Omental fat pad (tissue), 4 donors: ENCODE measurements around the gene KCNAB1. TPM values are rescaled to one million over a fixed set of nuclear protein-coding genes. Genes with fewer than 3 reads are reported as not detected.

Experiments
- ATAC-seq: fragments of 150-250 bp; one replicate; pipeline ENCODE4 v1.9.1; 2016; ENCODE audit warnings: mild to moderate bottlenecking, moderate library complexity; ENCODE audit not compliant: low FRiP score
- DNase-seq: peaks from one replicate; pipeline ENCODE4 v3.0.0-alpha.2; 2019; ENCODE audit warnings: low spot score
- CTCF ChIP-seq, 3 donors: fragments of 450-650 bp; IDR thresholded peaks; one replicate each; pipeline ENCODE4 v1.5.1; 2016 to 2017; ENCODE audit warnings: antibody characterized with exemption in 3 of 3, mild to moderate bottlenecking in 3 of 3, moderate library complexity in 2 of 3
- total RNA-seq, 4 donors: library from RNA; depleted of rRNA; stranded (reverse); fragments of >200 nt; gene quantifications; one replicate each; pipeline ENCODE4 v1.1.0, GENCODE V29; 2016

The KCNAB1 gene
- total RNA-seq, 4 donors from 2014 or later, result 2.2 to 12.6 (median 5.7) TPM

DNA sequence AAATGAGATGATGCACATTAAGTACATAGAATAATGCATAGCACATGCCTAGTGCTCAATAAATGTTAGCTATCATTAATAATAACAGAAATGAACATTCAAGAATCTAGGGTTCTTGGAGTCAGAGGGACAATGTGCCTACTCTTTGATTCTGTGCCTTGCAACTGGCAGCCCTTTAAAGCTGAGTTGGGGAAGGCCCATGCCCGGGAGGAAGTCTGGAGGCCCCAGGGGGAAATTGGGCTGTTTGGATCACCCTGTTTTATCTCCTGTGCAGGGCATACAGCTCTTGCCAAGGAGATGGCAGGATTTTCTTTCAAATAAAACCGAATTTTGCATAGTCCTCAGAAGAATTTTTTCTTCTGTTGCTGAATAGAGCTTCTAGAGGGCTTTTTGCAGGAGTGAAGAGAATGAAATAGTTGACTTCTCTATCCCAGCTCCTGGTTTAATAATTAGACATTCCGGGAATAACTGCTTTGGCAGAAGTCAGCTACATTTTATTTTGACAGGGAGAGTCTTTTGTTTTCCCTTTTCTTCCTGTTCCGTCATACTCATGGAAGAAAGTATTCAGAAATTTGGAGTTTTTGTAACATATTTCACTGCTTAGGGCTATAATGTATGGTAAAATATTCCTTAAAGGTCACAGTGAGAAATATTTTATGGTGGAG, 18.0 kb upstream of the KCNAB1 start:
- TF ChIP-seq CTCF (IDR thresholded peaks at IDR 0.05), result no peak
- no peak for DNase-seq
- ATAC-seq, result no peak

DNA sequence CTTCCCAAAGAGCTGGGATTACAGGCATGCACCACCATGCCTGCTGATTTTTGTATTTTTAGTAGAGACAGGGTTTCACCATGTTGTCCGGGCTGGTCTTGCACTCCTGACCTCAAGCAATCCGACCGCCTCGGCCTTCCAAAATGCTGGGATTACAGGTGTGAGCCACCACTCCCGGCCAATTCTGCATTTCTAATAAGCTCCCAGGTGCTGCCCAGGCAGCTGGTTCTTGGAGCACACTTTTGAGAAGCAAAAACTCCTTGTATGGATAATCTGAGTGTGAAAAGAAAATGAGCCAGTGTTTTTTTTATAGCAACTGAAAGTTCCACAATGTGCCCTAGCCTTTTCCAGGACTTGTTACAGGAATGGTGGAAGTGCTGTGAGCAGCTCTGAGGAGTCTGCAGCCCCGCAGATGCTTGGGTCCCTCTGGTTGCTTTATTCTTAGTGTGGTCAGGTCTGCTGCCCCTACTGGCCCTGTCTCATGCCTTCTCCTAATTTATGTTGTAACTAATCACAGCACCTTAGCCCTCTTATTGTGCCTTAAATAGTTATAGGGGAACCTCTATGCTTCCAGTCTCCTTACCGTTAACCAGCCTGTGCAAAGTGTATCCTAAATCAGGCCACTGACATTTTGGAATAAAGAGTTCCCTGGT, 13.5 kb upstream of the KCNAB1 start:
- ATAC-seq (no peak), DNase-seq (no peak)
- no peak for TF ChIP-seq CTCF (IDR thresholded peaks at IDR 0.05)

DNA sequence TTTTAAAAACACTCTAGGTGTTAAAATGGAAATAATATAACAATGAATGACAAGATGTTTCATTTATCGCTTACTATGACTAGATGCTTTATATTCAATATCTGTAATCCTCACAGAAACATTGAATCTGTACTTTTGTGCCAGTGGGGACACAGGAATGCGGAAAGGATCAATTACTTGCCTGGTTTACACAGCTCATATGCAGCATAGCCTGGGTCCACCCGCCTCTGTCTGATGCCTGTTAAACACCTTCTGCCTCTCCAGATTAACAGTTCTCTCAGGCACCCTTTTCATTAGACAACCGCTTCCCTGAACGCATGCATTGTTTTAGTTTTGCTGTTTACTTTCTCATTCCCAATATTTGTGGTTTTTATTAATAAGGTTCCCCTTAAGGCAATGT, 12.9 kb upstream of the KCNAB1 start:
- no peak for TF ChIP-seq CTCF (IDR thresholded peaks at IDR 0.05)
- DNase-seq (no peak), ATAC-seq (no peak)

GRCh38 chr3:156108616-156109015, 11.8 kb upstream of the KCNAB1 start:
- ATAC-seq (no peak), DNase-seq (no peak)
- no peak for TF ChIP-seq CTCF (IDR thresholded peaks at IDR 0.05)

DNA sequence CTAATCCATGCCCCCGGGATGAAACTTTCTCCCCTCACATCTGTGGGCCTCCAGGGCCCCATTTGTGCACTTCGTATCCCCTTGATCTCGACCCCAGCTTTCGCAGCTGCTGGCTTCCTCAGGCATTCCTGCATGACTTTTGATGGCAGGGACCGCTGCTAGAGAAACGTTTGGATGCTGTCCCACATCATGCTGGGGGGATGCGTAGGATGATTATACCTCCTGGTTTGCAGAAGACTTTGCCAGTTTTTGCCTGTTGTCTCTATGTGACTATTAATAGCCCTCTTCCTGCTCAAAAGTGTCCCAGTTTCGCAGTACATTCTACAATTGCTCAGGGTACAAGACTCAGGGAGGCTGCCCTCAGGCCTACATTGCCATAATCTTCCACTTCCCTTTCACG, 10.4 kb upstream of the KCNAB1 start:
- no peak for TF ChIP-seq CTCF (IDR thresholded peaks at IDR 0.05)
- no peak for ATAC-seq

DNA sequence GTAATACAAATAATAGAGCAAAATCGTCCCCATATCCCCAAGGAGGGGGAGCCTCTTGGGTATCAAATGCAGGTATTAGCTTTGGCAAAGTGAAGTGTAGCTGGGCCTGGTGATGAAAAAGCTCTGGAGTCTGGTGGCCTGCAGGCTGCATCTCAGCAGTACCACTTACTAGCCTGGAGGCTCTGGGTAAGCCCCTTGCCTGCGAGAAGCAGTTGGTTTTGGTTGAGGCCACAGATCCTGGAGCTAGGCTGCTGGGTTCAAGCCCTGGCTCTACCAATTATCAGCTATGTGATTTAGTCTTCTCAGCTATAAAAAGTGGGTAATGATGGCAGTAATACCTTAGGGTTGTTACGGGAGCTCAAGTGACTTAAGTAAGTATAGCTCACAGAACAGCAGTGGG, 6.1 kb downstream of the KCNAB1 start:
- no peak for DNase-seq
- TF ChIP-seq CTCF (IDR thresholded peaks at IDR 0.05), result no peak
- no peak for ATAC-seq

More for the DNA sequence above, 10.4 kb upstream of the KCNAB1 start:
- DNase-seq, result no peak

DNA sequence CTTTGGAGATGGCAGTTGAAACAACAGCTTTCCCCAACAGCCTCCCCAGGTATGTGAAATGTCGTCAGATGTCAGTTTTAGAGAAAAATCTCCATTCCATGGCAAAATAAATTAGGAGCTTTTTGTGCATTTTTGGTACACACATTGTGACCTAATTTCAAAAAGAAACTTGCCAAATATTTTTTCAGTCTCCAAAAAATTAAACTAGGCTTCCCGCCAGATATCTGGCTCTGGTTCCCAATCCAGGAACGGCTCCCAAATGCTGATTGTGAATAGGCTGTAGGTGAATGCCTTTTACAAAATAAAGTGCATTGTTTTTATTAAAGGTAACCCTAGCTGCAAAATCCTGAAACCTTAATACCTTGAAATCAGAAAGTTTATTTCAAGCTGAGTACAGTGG, 10.9 kb downstream of the KCNAB1 start:
- DNase-seq, result no peak
- no peak for ATAC-seq
- TF ChIP-seq CTCF (IDR thresholded peaks at IDR 0.05), result no peak
